GM12875 (cell line): Measurements from ENCODE around the gene P2RY14.

ENCODE experiments used
- H3K4me3 ChIP-seq: one replicate; pipeline ENCODE4 v1.5.1; 2011; ENCODE audit warnings: low read depth, low read length, control low read depth
- TF ChIP-seq, protein P1 (sequence below): IDR thresholded peaks from 2 replicates; pipeline ENCODE4 v1.5.1; 2011; ENCODE audit warnings: low read depth, mild to moderate bottlenecking, control low read depth, inconsistent platforms, low read length, moderate library complexity, borderline replicate concordance; ENCODE audit not compliant: insufficient read depth

Gene P2RY14

DNA sequence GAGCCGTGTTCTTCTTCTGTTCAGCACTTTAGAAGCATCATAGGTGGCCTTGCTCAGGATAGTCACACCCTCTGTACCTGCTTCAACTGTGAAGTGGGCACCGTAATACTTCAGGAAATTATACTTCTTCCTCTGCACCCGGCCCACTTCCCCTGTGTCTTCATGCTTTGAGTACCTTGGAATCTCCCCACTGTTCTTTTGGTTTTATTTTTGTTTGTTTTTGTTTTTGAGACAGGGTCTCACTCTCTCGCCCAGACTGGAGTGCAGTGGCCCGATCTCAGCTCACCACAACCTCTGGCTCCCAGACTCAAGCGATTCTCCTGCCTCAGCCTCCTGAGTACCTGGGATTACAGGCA lies 1.7 kb downstream of the P2RY14 start:
- H3K4me3 ChIP-seq, result no peak overlapping the region
- TF ChIP-seq, protein P1, sequence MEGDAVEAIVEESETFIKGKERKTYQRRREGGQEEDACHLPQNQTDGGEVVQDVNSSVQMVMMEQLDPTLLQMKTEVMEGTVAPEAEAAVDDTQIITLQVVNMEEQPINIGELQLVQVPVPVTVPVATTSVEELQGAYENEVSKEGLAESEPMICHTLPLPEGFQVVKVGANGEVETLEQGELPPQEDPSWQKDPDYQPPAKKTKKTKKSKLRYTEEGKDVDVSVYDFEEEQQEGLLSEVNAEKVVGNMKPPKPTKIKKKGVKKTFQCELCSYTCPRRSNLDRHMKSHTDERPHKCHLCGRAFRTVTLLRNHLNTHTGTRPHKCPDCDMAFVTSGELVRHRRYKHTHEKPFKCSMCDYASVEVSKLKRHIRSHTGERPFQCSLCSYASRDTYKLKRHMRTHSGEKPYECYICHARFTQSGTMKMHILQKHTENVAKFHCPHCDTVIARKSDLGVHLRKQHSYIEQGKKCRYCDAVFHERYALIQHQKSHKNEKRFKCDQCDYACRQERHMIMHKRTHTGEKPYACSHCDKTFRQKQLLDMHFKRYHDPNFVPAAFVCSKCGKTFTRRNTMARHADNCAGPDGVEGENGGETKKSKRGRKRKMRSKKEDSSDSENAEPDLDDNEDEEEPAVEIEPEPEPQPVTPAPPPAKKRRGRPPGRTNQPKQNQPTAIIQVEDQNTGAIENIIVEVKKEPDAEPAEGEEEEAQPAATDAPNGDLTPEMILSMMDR, result no peak

DNA sequence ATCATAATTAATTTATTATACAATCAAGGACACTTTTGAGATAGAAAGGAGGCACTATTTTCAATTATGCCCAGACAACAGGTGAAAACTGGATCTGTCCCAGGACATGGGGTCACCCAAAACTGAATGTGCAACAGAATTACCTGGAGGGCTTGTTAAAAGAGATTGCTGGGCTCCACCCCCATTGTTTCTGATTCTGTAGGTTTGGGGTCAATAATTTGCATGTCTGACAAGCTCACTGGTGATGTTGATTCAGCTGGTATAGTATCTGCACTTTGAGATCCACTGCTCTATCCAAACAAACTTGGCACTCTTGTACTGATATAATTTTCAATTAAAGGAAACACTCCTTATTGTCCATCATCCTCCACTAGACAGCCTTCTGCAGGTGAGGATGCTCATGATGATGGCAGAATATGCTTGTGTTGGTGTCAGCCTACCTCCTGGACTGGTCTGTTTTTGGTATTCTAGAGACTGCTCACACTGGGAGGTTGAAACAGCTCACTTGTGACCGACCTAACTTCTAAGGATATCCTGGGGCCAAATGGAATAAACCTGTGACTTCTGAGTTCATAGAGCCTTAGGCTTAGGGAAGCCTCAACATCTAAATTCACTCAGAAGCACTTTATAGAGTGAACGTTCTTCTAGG lies 2.2 kb downstream of the P2RY14 start:
- TF ChIP-seq, protein P1, result no peak

DNA sequence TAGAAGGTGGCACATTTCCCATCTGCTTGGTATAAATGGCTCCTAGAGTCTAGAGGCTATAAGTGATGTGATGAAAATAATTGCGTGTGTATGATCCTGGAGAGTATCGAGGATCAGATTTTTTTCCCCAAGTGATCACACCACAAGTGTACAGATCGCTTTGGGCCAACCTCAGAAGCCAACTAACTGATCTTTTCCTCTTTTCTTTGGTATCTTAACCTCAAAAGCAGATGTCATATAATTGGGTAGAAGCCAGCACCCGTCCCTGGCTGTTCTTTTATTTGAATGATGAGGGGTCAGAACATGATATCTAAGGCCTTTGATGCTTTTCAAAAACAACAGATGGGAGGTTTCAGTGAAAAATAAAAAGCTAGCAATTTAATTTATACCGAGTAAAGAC lies 3.3 kb downstream of the P2RY14 start:
- TF ChIP-seq, protein P1, result no peak
- H3K4me3 ChIP-seq, result no peak overlapping the region

More for the DNA sequence above, 2.2 kb downstream of the P2RY14 start:
- no peak overlapping the region for H3K4me3 ChIP-seq

DNA sequence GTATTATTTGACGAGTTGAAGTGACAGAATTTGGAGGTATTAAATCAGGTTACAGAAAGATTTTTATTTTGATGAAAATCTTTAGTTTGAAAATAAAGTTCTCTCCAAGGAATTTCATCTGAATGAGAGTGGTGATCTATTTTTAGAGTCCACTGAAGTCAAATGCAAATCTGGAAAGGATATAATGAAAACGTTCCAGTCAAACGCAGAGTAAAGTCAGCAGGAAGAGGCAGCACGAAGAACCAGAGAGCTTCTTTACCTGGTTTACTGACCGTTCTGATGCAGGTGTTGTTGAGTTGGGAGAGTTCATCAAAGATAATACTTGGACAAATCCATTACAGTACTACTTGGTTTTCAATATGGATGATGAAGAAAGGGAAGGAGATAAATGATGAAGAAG lies 8.7 kb downstream of the P2RY14 start:
- TF ChIP-seq, protein P1, result no peak
- H3K4me3 ChIP-seq, result no peak overlapping the region

DNA sequence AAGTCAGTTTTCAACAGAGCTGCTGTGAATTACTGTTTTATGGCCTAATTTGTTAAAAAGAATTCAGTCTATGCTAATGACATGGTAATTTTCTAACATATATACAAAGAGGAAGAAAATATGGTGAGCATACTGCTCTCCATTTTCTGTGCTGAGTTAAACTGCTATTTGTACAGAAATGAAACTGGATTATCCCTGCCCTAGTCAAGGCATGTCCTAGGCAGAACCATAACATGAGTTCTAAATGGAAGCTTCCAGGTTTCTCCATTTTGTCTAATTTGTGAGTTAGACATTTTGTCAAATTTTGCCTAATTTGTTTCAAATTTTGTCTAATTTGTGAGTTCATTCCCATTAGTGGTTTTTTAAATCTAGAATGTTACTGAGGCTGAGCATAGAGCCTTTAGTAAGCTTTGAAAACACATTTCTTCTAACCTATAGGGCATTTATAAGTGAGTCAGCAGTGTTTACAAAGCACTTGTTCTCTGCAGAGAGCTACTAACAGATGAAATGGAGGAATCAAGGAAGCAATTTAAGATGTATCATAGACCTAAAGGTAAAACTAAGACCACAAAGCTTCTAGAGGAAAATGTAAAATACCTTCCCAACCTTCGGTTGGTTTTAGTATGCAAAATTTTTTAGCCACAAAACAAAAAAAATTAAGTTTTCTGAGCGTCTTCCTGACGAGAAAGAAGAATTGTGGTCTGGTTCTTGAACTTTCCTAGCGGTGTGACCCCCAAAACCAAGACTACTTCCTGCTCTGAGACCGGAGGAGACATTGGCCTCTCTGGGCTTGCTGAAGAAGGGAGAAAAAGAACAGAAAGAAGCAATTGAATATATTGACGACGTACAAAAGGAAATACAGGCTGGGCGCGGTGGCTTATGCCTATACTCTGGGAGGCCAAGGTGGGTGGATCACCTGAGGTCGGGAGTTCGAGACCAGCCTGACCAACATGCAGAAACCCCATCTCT lies 9.8 kb downstream of the P2RY14 start:
- H3K4me3 ChIP-seq, result no peak overlapping the region
- TF ChIP-seq, protein P1, result no peak

DNA sequence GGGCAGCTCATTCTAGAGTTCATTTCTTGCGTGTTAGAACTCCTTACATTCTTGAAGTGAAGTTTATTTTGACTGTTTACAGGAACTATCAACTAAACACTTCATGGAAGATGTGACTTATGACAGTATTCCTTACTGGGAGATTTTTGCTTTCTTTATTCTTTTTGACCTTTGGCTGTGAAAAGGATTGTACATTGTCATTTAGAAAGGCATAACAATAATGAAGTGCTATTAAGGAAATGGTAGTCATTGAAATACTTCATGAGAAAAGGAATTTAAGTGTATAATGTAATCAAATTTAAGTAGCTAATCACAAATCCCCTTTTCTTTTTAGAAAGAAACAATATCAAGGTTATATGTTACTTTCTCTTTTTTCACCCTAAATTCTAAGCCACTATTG lies 11.3 kb downstream of the P2RY14 start:
- TF ChIP-seq, protein P1, result no peak

DNA sequence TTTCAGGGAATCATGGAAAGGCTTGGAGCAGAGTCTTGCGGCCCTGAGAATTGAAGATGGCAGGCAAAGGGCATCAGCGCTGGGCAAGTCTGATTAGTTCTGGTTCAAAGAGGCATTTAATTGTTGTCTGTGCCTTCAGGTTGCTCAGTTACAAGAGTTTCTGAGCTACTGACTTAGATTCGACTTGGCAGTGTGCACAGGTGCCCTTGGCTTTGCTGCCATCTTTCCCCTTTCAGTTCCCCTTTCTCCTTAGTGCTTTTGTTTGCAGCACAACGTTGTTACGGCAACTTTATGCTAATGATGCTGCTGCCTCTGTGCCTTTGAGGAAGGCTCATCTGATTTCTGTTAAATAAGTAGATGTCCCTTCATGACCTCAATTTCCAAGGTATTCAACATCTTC lies 12.5 kb downstream of the P2RY14 start:
- TF ChIP-seq, protein P1, result no peak
- no peak overlapping the region for H3K4me3 ChIP-seq

More for the DNA sequence above, 11.3 kb downstream of the P2RY14 start:
- H3K4me3 ChIP-seq, result no peak overlapping the region
